ENCODE measurements around the gene VPS9D1. TPM values are rescaled to one million over a fixed set of nuclear protein-coding genes. Genes with fewer than 3 reads are reported as not detected.
"Not testable (repeated sequence)": the region's sequence is repeated elsewhere in the genome, so short reads cannot be mapped to it uniquely, and the experiment has no call there.

VPS9D1 gene
- total RNA-seq, 1 donor from 2014 or later, result 11.3 TPM

- not testable (repeated sequence) for H3K79me2 ChIP-seq (ENCODE audit: insufficient read depth, low read length); H4K20me1 ChIP-seq (ENCODE audit: insufficient read depth, low read length); H3K36me3 ChIP-seq (ENCODE audit: insufficient read depth, low read length); H3K4me1 ChIP-seq (ENCODE audit: insufficient read depth, low read length); H3K4me3 ChIP-seq (ENCODE audit: insufficient read depth, low read depth, low read length); FAIRE-seq; H3K27me3 Mint-ChIP-seq (ENCODE audit: low read depth, unreplicated experiment); H3K4me1 Mint-ChIP-seq (ENCODE audit: low read depth, unreplicated experiment); H3K4me2 ChIP-seq (ENCODE audit: low read length); H3K4me3 Mint-ChIP-seq (ENCODE audit: unreplicated experiment); H3K9me3 ChIP-seq (ENCODE audit: insufficient read depth, low read depth, low read length); H3K27ac ChIP-seq (ENCODE audit: low read depth, low read length); H2AFZ ChIP-seq (ENCODE audit: low read depth, low read length); H3K9ac ChIP-seq (ENCODE audit: low read length); H3K9me3 Mint-ChIP-seq (ENCODE audit: unreplicated experiment); H3K27me3 ChIP-seq (ENCODE audit: insufficient read depth, low read length); H3K27ac Mint-ChIP-seq (ENCODE audit: unreplicated experiment)
- H3K36me3 Mint-ChIP-seq (ENCODE audit: low read depth, unreplicated experiment), result peaks cover 27% of the 10 kb centered on the region
- peak; percentile 22 for DNase-seq (ENCODE audit: low read depth)
- TF ChIP-seq CTCF (IDR thresholded peaks at IDR 0.05; ENCODE audit: insufficient read depth, low read depth, low read length), result peak; percentile 21
These were observed 53.7 kb downstream of the VPS9D1 start for GRCh38 chr16:89667000-89667399.

GRCh38 chr16:89664238-89664637 is 56.5 kb downstream of the VPS9D1 start:
- Histone ChIP-seq H4K20me1 (ENCODE audit: insufficient read depth, low read length) (peaks cover 11% of the 10 kb centered on the region), H3K79me2 (ENCODE audit: insufficient read depth, low read length) (peaks cover 17% of the 10 kb centered on the region)
- H3K27me3 ChIP-seq (ENCODE audit: insufficient read depth, low read length); FAIRE-seq; H3K9me3 ChIP-seq (ENCODE audit: insufficient read depth, low read depth, low read length); H3K27ac ChIP-seq (ENCODE audit: low read depth, low read length); H3K4me1 Mint-ChIP-seq (ENCODE audit: low read depth, unreplicated experiment); H3K9me3 Mint-ChIP-seq (ENCODE audit: unreplicated experiment); H3K36me3 ChIP-seq (ENCODE audit: insufficient read depth, low read length); H3K4me3 ChIP-seq (ENCODE audit: insufficient read depth, low read depth, low read length); H3K27me3 Mint-ChIP-seq (ENCODE audit: low read depth, unreplicated experiment); H2AFZ ChIP-seq (ENCODE audit: low read depth, low read length); H3K27ac Mint-ChIP-seq (ENCODE audit: unreplicated experiment); DNase-seq (ENCODE audit: low read depth); H3K9ac ChIP-seq (ENCODE audit: low read length); H3K4me1 ChIP-seq (ENCODE audit: insufficient read depth, low read length); H3K4me2 ChIP-seq (ENCODE audit: low read length); H3K4me3 Mint-ChIP-seq (ENCODE audit: unreplicated experiment): not testable (repeated sequence)
- peaks cover 36% of the 10 kb centered on the region for H3K36me3 Mint-ChIP-seq (ENCODE audit: low read depth, unreplicated experiment)

- DNase-seq (ENCODE audit: low read depth), result no peak
- Histone ChIP-seq H2AFZ (ENCODE audit: low read depth, low read length) (no peak overlapping the region), H3K79me2 (ENCODE audit: insufficient read depth, low read length) (peaks cover 46% of the 10 kb centered on the region), H3K4me2 (ENCODE audit: low read length) (no peak overlapping the region), H3K4me3 (ENCODE audit: insufficient read depth, low read depth, low read length) (no peak overlapping the region), H4K20me1 (ENCODE audit: insufficient read depth, low read length) (peaks cover 17% of the 10 kb centered on the region), H3K36me3 (ENCODE audit: insufficient read depth, low read length) (peaks cover 3% of the 10 kb centered on the region), H3K4me1 (ENCODE audit: insufficient read depth, low read length) (peaks cover 12% of the 10 kb centered on the region), H3K27ac (ENCODE audit: low read depth, low read length) (no peak overlapping the region), H3K9me3 (ENCODE audit: insufficient read depth, low read depth, low read length) (no peaks in the 10 kb centered on the region), H3K27me3 (ENCODE audit: insufficient read depth, low read length) (no peaks in the 10 kb centered on the region), H3K9ac (ENCODE audit: low read length) (no peak overlapping the region)
- Mint-ChIP-seq H3K36me3 (ENCODE audit: low read depth, unreplicated experiment) (peaks cover 24% of the 10 kb centered on the region), H3K27ac (ENCODE audit: unreplicated experiment) (no peak overlapping the region), H3K27me3 (ENCODE audit: low read depth, unreplicated experiment) (no peaks in the 10 kb centered on the region), H3K4me3 (ENCODE audit: unreplicated experiment) (no peak overlapping the region), H3K9me3 (ENCODE audit: unreplicated experiment) (peaks cover 7% of the 10 kb centered on the region), H3K4me1 (ENCODE audit: low read depth, unreplicated experiment) (peaks cover 9% of the 10 kb centered on the region)
- TF ChIP-seq CTCF (IDR thresholded peaks at IDR 0.05; ENCODE audit: insufficient read depth, low read depth, low read length), result no peak
- no peak for TF ChIP-seq EZH2 (IDR thresholded peaks at IDR 0.05; ENCODE audit: insufficient read depth, low read length)
- FAIRE-seq, result no peak
These were observed 59.5 kb downstream of the VPS9D1 start for GRCh38 chr16:89661215-89661614.

Measured in astrocyte (in vitro differentiated cells and primary cell).